ENCODE data around the gene DCLK1.

DCLK1 gene

DNA sequence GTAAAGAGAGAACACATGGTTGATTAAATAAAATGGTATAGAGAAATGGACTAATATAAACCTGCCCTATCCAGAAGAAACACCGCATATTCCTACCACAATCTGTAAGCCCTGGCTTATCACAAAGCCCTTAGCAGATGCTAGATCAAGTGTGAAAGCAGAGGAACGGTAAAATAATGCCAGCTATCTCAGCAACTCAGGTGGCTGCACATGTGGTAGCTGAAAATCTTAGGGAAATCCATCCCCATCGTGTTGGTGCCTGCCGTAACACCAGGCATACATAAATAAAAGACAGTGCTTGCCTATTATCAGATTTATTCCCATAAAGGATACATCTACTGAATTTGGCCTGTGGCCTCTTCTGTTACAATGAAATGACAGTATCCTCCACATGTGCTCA, 350.6 kb downstream of the DCLK1 start:
- no peak for DNase-seq

DNA sequence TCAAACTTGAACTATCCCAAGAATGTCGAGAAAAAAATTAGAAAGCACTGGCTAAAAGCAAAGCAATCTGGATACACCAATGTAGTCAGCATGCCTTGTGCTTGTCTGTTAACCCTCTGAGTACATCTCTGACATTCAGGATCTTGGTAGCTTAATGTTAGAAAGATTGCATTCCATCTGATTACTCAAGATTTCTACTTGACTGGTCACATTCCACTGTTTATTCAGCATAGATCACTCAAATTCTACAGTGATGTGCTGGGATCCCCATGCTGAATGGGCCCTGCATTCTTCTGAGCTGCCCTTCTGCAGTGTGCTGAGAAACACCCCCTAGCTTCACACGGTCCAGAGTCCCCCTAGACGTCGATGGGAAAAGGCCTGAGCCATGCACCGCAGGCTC, 359.3 kb downstream of the DCLK1 start:
- DNase-seq, result no peak

DNA sequence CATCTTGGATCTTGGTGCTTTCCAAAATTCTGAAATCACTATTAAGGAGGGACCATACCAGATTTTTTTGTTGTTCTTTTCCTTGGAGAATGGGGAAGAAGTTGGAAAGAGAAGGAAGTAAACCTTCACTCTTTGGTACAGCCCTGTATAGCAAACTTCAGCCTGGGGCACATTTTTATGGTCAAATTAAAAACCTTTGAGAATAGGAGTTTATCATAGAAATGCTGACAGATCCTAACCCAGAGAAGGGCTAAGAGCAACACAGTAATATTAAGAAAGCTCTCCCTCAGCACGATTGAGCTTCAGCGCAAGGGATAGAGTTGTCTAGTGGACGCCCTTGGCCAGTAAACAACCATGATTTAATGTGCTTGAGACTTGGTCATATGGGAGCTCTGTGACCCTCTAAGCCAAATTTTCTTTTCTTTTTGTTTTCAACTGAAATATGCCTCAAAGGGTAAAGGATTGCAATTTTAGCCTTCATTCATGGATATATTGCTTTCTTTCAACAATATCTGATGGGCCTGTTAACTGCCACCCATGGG, 360.4 kb downstream of the DCLK1 start:
- no peak for DNase-seq

DNA sequence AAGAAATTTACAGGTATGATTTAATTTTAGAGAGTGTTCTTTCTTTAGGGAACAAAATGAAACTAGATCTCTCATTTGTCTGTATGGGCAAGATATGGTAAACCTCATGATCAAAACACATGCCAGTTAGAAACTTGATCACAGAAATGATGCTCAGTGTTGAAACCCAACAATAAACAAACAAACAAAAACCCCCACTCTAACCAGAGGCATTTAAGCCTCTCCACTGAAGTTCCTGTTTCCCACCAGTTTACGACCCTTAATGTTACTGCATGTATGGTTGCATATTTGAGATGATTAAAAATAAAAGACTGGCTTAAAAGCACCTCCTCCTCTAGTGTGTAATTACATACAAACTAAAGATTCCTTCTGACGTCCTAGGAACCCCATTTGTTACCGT, 361.4 kb downstream of the DCLK1 start:
- no peak for DNase-seq

DNA sequence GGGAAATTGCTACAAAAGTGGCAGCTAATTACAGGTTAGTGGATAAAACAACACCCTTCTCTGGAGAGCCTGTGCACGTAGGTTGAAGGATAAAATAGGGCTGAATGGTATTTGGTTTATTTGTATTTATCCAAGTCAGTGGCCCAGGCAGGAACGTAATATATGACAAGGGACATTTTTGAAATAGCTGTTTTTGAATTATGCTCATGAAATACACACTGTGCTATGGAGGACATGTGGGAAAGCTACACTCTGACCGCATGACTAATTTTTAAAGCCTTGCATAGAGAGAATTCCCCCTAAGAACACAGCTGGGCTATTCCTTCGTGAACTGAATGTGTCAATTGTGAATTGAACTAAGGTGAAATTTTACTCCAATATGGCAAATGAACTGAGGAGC, 362.6 kb downstream of the DCLK1 start:
- DNase-seq, result peak; percentile 31

DNA sequence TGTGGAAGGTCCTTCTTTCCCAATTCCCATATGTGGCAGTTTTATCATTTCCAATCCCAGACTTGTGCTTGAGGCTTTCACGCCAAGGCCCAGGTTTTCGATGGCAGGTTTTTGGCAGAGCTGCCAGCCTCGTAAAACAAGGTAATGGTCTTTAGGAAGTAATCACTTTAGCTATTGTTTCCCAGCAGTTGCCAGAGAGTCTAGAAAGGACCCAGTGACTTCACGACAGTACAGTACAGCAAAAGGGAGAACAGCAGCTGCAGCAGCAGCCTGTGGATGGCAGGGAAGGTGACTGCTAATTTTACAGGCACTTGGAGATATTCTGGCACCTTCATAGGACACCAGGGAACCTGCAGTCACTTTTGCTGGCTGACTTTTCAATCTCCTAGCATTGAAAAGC, 363.1 kb downstream of the DCLK1 start:
- DNase-seq, result peak; percentile 77

DNA sequence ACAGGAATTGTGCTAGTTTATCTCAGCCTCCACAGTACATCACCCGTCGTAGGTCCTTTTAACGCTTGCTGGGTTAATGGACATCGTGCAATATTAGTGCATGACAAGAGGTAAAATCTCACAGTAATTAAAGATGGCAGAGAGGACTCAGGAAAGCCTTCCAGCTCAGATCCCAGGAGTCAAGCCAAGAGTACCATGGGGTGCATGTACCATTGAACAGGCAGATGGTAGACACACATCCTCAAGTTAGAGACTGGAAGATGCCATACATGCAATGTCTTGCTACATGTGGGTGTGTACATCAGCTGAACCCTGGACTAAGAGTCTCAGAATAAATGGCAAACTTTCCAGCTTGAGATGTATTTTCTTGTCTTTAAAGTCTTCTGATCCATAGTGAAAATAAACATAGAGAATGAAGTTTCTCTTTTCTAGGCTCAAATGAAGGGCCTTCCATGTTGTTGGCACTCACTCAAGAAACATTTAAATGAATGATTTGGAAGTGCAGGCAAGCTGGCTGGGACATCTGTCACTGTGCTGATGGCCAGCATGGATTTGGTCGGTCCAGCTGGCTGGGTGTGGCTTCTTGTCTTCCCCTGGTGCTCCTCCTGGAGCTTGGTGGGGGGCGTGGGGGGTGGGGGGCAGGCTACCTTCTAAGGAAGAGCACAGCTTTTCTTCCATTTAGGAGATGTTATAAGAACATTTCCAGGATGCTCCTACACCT, 363.8 kb downstream of the DCLK1 start:
- DNase-seq, result no peak

DNA sequence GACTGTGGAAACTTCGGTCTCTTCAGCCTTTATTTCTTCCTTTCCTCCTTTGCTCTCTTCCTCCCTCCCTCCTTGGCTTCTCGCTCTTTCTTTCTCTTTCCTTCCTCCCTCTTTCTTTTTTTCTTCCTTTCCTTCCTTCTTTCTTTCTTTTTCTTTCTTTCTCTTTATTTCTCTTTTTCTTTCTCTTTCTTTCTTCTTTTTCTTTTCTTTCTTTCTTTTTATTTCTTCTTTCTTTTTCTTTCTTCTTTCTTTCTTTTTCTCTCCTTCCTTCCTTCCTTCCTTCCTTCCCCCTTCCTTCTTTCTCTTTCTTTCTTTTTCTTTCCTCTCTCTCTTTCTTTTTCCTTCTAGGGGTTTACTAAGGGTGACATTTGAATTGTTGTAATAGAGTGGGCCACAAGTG, 364.5 kb downstream of the DCLK1 start:
- DNase-seq, result no peak

DNA sequence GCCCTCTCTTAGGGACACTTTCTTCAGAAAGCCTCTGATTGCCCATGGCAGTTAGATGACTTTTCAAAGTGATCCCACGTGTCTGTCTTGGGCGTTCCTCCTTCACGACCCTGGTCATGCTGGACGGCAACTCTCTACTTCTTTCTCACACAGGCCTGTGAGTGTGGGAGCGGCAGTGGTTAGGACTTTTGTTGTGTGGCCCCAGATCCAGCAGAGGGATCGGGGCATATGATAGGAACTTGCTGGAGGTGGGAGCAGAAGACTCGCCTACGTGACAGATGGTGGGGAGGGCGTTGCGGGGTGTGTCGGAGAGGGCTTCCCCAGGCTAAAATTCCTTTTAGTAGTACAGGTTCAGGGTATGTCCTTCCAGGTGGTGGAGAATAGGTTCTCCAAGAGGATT, 365.2 kb downstream of the DCLK1 start:
- no peak for DNase-seq

DNA sequence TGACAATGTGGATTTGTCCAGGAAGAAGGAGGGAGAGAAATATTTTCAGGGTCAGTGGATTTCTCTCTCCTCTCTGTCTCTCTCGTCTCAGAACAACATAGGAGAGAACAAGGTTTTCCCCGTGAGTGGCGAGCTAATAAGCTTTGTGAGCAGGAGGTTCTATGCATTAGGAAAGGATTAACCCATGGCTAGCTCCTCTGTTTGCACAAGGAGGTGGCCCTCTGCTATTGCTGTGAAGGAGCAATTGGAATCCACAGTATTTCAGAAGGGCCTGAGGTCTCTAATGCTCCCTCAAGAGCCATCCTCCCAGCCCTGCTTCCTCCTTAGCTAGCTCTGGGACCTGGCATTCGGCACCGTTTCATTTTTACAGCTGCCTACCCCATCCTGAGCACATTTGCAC, 365.8 kb downstream of the DCLK1 start:
- no peak for DNase-seq

DNA sequence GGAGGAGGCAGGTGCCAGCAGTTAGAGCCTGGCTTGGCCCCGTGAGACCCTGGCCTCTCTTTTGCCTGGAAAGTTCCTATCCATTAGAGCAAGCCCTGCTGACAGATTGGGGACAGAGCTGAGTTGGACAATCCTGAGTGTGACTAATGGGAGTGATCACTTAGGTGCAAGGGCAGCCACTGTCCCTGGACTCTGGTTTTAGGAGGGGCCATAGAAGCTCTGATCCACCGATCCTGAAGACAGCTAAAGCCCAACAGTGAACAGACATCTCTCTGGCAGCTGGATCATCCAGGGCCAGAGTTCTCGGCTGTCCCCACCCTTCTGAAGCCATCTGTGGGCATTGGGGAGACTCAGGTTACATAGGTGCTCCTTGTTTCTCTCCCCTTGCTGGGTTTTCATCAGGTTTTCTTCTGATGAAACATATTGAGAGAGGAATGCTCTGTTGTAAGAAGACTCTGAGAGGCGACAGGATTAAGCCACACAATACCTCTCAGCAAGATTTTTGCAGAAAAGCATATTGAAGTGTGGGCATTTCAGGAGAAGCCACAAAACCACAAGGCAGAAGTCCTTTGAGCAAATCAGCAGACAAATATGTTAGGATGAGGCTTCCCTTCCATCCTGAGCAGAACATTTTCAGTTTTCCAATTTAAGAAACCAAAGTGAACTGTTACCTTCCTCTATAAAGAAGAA, 366.7 kb downstream of the DCLK1 start:
- DNase-seq, result no peak

DNA sequence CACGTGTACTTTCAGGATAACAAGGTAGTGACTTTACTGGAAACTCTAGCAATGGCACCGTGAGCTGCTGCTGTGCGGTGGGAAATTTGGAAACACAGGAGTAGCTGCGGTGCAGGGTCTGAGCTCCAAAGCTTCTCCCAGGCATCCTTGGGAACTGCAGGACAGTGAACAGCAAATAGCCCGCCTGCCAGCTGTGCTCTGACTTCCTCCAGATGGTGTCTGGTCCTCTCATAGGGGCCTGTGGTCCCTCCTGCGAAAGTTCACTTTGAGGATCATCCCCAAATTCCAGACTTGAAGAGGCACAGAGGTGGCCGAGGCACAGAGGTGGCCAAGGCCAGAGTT, 367.4 kb downstream of the DCLK1 start:
- DNase-seq, result no peak

DNA sequence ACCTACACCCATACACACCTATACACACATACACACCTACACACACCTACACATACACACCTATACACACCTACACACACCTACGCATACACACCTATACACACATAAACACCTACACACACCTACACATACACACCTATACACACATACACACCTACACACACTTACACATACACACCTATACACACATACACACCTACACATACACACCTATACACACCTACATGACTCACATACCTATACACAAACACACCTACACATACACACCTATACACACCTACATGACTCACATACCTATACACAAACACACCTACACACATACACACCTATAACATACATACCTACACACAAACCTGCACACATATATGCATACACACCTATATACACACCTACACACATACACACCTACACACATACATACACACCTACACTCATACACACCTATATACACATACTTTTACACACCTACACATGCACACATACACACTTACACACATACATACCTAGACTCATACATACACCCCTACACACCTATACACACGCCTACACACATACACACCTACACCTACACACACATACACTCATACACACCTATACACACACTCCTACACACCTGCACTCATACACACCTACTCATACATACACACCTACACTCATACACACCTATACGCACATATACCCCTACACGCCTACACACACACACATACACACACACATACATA, 368.0 kb downstream of the DCLK1 start:
- DNase-seq, result no peak

DNA sequence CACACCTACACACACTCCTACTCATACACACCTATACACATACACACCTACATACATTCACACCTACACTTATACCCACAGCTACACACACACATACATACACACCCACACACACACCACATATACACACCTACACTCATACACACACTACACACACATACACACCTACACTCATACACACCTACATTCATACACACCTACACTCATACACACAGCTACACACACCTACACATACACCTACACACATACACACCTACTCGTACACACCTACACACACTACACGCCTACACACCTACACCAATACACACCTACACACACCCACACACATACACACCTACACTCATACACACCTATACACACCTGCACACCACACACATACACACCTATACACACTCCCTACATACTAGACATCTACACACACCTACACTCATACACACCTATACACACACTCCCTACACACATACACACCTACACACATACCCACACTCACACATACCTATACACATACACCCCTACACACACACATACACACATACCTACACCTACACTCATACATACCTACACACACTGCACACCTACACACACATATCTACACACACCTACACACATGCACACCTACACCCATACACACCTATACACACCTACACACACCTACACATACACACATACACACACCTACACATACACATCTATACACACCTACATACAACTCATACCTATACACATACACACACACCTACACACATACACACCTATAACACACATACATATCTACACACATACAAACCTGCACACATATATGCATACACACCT, 369.5 kb downstream of the DCLK1 start:
- no peak for DNase-seq

DNA sequence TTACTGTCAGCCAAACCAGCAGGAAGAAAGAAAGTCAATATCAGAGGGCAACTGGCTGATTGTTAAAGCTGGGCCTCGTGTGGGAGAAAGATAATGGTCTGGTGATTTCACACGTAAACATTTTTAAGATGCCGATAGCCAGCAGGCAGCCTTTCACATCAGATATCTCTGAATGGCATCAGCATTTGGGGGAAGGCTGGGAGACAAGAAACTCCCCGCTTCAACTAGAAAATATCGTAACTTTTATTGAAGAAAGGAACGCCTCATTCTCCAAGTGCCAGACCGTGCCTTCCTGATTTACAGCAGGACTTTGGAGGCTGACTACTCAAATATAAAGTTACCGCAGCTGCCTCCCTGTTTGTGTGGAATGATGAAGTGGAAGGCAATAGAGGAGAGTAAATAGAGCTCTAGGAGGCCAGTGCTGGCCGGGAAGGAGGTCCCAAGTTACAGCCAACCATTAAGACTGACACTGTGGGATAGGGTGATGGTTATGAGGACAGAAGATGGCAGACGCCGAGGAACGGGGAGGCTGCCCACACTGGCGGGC, 370.4 kb downstream of the DCLK1 start:
- DNase-seq, result no peak

DNA sequence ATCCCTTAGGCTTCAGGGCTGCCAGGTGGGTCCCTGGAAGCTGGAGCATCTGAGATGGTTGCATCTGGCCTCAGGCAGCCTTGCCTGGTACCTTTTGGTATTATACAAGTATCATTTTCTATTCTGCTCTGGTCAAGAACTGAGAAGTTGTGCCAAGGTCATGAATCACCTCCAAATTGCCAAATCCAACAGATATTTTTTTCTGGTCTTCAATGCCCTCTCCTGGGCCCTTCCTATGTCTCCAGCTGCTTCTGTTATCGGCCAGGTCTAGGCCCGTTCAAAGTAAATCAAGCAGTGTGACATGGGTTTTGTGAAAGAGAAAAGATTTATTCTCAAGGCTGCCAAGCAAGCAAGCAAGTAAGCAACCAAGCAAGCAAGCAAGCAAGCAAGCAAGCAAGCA, 383.6 kb downstream of the DCLK1 start:
- no peak for DNase-seq

DNA sequence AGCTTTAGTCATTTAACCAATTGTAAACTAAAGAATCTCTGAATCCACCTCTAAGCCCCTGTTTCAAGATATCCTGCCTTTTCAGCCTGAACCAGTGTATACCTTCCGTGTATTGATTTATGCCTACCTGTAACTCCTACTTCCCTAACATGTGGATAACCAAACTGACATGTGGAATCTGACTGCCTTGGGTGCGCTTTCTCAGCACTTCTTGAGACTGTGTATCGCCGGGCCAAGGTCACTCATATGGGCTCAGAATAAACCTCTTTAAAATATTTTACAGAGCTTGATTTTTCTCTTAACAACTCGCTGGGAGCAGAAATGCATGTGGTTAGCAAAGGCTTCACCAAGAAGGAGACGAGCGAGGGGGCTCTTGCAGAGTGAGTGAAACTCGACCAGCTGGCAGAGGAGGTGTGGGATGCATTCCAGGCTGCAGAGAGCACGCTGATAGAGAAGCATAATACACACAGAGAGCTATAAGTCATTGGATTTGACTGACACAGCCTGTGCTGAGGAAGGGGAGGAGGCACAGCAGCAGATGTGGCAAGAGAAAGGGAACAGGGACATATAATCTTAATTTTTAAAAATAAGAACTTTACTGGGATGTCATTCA, 386.5 kb downstream of the DCLK1 start:
- DNase-seq, result no peak

DNA sequence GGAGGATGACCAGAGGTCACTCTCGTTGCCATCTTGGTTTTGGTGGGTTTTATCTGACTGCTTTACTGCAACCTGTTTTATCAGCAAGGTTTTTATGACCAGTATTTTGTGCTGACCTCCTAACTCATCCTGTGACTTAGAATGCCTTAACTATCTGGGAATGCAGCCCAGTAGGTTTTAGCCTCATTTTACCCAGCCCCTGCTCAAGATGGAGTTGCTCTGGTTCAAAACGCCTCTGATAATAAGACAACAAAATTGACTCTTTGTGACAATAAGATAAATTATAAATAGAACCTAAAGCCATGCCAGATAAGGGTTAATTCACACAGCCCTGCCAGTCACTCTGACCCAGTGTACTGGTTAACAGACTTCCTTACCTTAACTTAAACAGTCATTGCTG, 387.0 kb downstream of the DCLK1 start:
- DNase-seq, result no peak

DNA sequence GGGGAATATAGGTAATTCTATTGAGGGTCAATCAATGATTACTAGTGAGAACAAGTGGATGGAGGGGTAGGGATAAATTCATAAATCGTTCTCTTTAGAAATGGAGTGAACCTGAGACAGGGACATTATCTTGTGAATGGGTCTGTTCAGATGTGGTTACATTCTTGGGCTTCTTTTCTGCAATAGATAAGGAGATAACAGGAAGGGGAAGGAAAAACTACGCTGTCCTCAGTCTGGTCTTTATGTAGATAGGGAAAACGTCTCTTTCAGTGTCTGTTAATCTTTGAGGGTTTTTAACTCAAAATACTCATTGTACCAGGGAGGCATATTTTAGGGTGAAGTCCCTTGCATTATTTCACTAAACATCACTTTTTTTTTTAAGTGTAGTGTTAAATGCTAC, 388.0 kb downstream of the DCLK1 start:
- DNase-seq, result no peak

DNA sequence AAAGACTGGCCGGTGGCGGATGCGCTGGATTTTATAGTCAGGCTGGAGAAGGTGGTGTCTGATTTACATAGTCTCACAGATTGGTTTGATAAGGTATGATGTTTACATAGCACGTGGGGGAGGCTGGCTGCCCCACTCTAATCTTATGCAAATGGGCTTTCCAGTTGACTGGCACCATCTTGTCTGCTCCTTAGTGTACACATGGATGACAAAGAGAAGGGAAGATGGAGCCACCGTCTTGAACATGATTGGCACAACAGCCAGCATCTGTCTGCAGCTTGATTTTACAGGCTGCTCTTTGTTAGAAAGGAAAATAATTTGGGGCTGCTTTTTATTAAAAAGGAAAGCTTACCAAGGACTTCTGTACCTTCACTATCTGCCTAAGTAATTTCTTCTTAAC, 389.5 kb downstream of the DCLK1 start:
- DNase-seq, result no peak

DNA sequence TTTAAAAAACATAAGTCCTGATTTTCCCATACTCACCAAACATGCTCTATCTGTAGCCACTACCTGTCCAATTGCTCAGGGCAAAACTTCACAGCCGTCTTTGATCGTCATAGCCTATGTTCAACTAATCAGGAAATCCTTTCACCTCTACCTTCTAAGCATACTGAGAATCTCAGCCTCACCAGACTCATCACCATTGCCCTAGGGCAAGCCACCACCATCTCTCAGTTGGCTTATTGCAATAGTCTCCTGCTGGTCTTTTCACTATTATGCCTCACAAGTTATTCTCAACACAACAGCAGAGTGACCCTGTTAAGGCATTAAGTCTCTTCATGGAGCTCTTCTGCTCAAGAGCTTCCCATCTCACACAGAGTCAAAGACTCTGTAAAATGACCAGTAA, 394.3 kb downstream of the DCLK1 start:
- DNase-seq, result no peak

DNA sequence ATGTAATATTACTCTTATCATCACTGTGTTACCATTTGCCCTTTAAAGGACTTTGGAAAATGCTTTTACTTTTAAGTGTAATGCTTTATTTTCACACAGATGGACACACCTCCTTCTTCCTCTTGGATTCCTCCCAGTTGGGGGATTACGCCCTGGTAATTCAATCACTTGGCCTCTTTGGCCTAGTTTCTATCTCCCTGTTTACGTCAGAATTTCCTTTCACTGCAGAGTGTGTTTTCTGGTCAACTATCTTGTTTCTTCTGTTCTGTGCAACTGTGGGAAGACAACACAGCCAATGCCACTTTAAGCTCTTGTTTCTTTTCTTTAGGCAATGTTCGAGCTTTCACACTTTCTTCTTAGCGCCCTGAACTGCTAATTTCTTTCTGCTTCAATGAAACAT, 397.4 kb downstream of the DCLK1 start:
- no peak for DNase-seq

DNA sequence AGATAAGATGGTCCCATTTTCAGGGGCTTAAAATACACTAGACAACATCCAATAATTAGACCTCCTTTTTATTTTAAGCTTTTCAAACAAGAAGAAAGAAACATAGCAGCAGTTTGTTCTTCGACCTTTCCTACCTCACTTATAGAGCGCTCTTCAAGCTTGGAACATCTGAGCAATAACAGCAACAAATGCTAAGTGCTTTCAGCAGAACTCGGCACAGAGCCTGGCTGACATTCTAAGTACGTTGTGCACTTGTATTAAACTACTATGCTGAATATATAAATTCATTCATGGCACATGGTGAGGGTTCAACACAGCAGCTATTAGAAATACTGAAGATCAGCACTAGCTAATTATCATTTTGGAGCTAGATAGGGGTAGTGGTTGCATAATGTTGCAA, 398.6 kb downstream of the DCLK1 start:
- DNase-seq, result no peak
